NCI-H345 (cell line): ENCODE measurements around the gene RAE1.
"Not testable (repeated sequence)": the region's sequence is repeated elsewhere in the genome, so short reads cannot be mapped to it uniquely, and the experiment has no call there.

Experiments used
- DNase-seq: peaks from one replicate; lab custom pipeline; 2025; lab: John Stamatoyannopoulos, UW

Gene RAE1

DNA sequence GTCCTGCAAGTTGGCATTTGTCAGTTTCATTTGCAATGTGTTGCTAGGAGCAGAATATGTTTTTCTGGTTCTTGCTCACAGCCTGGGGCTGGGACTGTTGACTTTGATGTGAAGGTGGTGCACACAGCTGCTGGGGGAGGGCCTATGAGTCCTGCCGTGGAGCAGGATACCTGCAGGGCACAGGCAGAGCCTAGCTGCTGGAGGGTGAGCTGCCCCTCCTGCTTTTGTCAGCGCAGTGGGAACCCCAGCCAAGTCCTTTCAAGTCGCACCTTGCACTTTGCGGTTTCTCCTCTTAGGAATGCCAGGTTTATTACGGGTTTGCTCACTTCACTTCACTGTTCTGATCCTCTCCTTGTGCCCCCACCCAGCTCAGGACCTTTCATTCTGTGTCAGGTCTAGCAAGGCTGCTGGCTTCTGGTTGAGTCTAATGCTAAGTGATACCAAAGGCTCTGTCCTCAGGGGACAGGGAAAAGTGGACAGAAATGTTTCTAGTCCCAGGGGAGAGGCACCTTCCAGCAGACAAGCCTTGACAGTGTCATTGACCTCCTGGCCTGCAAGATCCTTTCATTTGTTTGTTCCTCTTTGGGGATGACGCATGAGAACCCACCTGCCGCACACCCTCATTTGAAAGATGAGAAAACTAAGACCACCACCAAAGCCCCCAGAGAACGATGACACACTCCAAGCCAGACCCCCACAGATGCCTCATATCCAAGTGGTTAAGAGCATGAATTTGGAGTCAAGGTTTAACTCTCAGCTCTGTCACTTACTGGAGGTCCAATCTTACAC is 24.2 kb upstream of the RAE1 start:
- DNase-seq = peak; percentile 96

GRCh38 chr20:57327820-57328219 is 23.2 kb upstream of the RAE1 start:
- DNase-seq = no peak

- DNase-seq = peak; percentile 13
Measured at GRCh38 chr20:57329608-57330221, 21.3 kb upstream of the RAE1 start, which contains the start of gene SPO11. SPO11 (plus strand) TSS chr20:57329803; CDS start chr20:57329868, 65 bp downstream.

GRCh38 chr20:57330998-57331397 is 20.1 kb upstream of the RAE1 start:
- no peak for DNase-seq

GRCh38 chr20:57332105-57333089 is 18.7 kb upstream of the RAE1 start:
- peak; percentile 34 for DNase-seq

DNA sequence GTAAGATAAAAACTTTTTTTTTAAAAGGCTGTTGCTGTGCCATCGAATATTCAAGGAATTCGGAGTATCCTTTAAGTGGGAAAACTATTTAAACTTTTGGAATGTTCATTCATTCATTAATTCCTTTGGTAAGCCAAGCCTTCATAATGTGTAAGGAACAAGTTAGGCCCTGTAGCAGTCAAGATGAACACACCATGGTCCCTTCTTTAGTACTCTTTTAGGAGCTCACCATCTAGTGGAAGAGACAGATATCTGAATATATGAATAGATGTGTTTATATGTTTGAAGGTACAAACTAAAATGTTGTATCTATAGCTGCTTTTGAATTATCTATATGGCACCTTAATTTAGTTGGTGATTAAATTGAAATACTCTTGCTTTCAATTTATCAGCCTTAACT is 15.7 kb upstream of the RAE1 start:
- DNase-seq = no peak

- no peak for DNase-seq
Measured at GRCh38 chr20:57341663-57342062, 9.4 kb upstream of the RAE1 start.

DNA sequence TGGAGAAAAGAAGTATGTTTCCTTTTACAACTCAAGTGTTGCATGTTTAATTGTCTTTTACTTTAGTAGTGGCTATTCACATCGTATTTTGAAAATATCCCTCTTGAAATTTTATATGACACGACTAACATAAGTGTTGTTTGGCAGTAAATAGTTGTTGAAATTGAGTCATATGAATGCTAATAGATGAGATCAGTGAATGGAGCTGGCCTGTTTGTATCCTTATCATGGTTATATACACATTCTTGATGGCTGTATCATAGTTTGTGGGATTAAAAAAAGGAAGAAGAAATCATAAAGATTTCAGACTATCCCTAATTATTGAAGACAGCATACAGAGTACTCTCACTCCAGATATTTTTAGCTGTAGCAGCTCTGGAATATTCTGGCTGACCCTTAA is 8.2 kb upstream of the RAE1 start:
- no peak for DNase-seq

GRCh38 chr20:57346477-57346876 is 4.6 kb upstream of the RAE1 start:
- DNase-seq = peak; percentile 70

DNA sequence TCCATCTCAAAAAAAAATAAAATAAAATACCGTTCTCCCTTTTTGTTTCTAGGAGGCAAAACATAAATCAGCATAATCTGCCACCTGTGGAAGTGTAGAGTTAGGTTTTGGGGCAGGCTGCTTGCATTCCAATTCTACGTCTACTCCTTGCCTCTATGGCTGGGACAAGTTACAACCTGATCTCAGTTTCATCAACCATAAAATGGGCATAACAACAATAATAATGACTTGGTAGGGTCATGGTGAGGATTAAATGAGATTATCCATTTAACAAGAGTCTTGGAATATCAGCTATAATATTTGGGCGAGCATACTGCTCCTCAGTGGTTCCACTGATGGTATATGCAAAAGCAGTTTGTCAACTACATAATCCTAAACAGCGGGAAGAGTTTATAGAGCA is 3.7 kb upstream of the RAE1 start:
- no peak for DNase-seq

GRCh38 chr20:57348200-57348921 is 2.7 kb upstream of the RAE1 start:
- DNase-seq = not testable (repeated sequence)

GRCh38 chr20:57348922-57349574 is 2.0 kb upstream of the RAE1 start:
- DNase-seq = not testable (repeated sequence)

DNA sequence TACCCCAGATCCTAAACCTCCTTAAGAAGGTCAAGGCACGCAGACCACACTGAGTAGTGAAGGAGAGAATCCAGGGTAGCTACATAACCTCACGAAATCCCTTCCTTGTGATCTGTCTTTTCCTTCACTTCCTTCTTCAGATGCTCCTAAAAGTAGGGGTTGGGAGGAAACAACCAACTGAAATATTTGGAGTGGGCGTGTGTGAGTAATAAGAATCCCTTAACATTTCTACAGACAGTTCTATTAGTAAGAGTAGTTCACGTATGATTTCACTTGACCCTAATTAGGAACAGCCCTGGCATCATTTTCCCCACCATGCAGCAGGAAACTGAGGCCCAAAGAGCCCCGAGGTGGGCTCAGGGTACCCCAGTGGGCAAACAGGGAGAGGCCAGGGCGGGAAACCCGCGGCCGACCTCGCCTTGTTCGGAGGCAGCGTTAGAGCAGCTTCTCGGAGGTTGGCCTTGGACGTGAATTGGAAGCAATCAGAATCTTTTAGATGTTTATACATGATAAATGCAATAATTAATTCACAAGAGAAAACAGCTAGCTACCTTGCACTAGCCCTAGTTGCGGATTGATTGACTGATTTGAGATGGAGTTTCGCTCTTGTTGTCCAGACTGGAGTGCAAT is 859 bp upstream of the RAE1 start:
- no peak for DNase-seq

DNA sequence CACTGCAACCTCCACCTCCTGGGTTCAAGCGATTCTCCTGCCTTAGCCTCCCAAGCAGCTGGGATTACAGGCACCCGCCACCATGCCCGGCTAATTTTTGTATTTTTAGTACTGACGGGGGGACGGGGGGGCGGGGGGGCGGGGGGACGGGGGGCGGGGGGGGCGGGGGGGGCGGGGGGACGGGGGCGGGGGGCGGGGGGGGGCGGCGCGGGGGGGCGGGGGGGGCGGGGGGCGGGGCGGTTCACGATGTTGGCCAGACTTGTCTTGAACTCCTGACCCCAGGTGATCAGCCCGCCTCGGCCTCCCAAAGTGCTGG is 371 bp upstream of the RAE1 start:
- DNase-seq = not testable (repeated sequence)

DNA sequence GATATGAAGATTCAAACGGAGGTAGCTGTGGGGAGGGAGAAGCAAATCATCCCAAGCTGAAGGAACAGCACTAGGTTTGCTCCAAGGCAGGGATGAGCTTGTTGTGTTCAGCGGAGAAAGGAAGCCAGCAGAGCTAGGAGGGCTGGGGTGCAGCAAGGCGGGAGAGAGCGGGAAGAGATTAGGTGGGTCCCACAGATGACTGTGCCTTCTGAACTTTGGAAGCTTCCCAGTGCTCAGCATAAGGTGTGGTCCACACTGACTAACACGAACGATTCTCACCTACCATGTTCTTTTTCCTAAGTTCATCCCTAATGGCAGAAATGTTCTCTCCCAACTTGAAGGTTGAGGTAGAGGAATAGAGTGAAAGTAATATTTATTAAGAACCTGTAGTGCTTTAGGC is 1.2 kb downstream of the RAE1 start:
- no peak for DNase-seq

DNA sequence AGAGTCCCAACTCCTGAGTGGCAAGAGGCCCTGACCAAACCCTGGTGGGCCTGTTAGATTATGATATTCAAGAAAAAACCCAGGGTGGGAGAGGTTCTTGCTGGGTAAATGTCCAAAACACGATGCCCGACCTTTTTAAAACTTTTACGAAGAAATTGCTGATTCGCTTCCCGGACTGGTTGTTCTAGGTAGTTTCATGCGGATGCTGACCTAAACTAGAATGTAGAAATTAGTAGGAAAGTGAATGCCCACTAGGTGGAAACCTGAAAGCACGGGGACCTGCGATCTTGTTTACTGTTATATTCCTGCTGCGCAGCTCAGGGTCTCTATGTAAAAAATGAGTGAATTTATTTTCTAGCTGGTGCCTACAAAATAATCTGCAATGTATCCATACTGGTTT is 2.3 kb downstream of the RAE1 start:
- DNase-seq = no peak

- DNase-seq = no peak
Measured at GRCh38 chr20:57361517-57361916, 10.5 kb downstream of the RAE1 start.

DNA sequence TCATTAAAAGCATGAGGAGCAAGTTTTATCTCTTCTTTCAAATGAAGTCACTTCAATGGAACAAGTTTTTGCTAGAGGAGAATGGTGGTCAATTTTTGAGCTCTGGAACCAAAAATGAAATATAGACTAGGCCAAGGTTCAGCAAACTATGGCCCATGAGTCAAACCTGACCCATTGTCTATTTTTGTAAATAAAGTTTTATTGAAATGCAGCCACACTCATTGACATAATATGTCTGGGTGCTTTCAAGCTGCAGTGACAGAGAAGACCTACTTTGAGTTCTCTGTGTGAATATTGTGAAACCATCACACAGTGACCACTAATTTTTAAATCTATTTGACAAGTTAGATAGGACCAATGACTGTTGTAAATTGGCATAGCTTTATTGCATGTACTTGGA is 13.4 kb downstream of the RAE1 start:
- DNase-seq = no peak

GRCh38 chr20:57369596-57369995 is 18.5 kb downstream of the RAE1 start:
- no peak for DNase-seq

DNA sequence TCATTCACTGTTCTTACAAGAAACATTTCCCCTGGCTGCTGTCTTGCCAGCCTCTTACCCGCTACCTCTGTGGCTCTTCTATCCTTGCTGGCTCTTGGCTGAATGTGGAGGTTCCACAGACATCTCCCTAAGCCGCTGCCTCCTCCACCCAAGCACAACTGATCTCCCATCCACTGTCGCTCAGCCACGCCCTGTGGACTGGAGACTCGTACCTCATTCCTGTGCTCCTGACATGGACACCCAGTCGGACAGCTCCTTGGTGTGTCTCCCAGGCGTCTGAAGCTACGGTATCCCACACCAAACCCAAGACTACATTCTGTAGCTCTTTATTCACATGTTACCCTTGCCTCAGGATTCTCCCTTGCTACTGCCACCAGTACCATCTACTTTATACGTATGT is 19.3 kb downstream of the RAE1 start:
- DNase-seq = no peak

- no peak for DNase-seq
Measured at GRCh38 chr20:57371363-57371762, 20.3 kb downstream of the RAE1 start.
